Kidney (tissue), 14 donors: ENCODE measurements around the gene EPHA2. TPM values are rescaled to one million over a fixed set of nuclear protein-coding genes. Genes with fewer than 3 reads are reported as not detected.

Experiments
- DNase-seq, 5 donors: peaks; one replicate each; pipeline ENCODE4 v3.0.0-alpha.2; 2013 to 2020
- FAIRE-seq: peaks from 2 replicates; lab custom pipeline; 2012; peaks lifted over from hg19 to GRCh38; lab: Jason Lieb, UNC
- H3K27ac ChIP-seq, 2 donors: one replicate each; pipeline ENCODE4 v1.7.0; 2013; ENCODE audit warnings: low read depth in 2 of 2, low read length in 2 of 2, inconsistent platforms in 1 of 2
- H3K27me3 ChIP-seq: one replicate; pipeline ENCODE4 v1.7.1; 2013; ENCODE audit warnings: low read length, inconsistent platforms; ENCODE audit not compliant: control insufficient read depth, insufficient read depth
- H3K36me3 ChIP-seq, 3 donors: one replicate each; pipeline versions ENCODE4 v1.7.0 to v1.7.1; 2013; ENCODE audit warnings: low read length in 3 of 3, control low read depth in 1 of 3, inconsistent platforms in 1 of 3; ENCODE audit not compliant: insufficient read depth in 3 of 3, control insufficient read depth in 2 of 3
- H3K4me1 ChIP-seq, 3 donors: one replicate each; pipeline versions ENCODE4 v1.7.0 to v1.7.1; 2013; ENCODE audit warnings: low read length in 3 of 3, inconsistent platforms in 1 of 3, low read depth in 1 of 3; ENCODE audit not compliant: control insufficient read depth in 2 of 3, insufficient read depth in 2 of 3
- H3K4me3 ChIP-seq, 3 donors: one replicate each; pipeline versions ENCODE4 v1.7.0 to v1.8.1; 2013; ENCODE audit warnings: low read length in 3 of 3, control low read depth in 1 of 3, inconsistent platforms in 1 of 3
- H3K9ac ChIP-seq, 3 donors: one replicate each; pipeline versions ENCODE4 v1.7.0 to v1.7.1; 2013; ENCODE audit warnings: low read length in 3 of 3, control low read depth in 1 of 3, inconsistent platforms in 1 of 3
- H3K9me3 ChIP-seq, 3 donors: one replicate each; pipeline versions ENCODE4 v1.7.0 to v1.7.1; 2013; ENCODE audit warnings: low read length in 3 of 3, control low read depth in 1 of 3, inconsistent platforms in 1 of 3; ENCODE audit not compliant: control insufficient read depth in 2 of 3, insufficient read depth in 1 of 3
- intact Hi-C: fragments of 100-400 bp; cut with DNase I; formaldehyde crosslinking; loops from one replicate; pipeline ENCODE4 v1.11.1; 2022
- polyA plus RNA-seq: library from polyadenylated mRNA; stranded (reverse); fragments of 350-450 nt; fragmentation: Illumina TruSeq; extraction: RNeasy Lipid Tissue Mini Kit (QIAGEN cat#74804); gene quantifications from one replicate; pipeline ENCODE4 v1.2.3, GENCODE V29; 2014; ENCODE audit warnings: low read depth, low replicate concordance; ENCODE audit not compliant: insufficient read depth
- total RNA-seq: library from RNA; stranded (reverse); fragmentation: NEBNext Ultra II Directional; extraction: Animal tissue kit (Norgen Biotek cat#: 25700); gene quantifications from one replicate; pipeline ENCODE4 v1.2.1, GENCODE V29; 2021
- TF ChIP-seq, protein P1 (sequence below): IDR thresholded peaks from 3 replicates; pipeline ENCODE4 v1.5.1; 2012; ENCODE audit warnings: mild to moderate bottlenecking, moderate library complexity, borderline replicate concordance; ENCODE audit not compliant: insufficient read depth; ENCODE audit errors: extremely low read depth
- donor health status: control.
- donor health status: control.
- donor health status: control.
- donor health status: control.
- donor health status: control.
- donor health status: DM: yes; HTN: yes; CAD: no.
- donor health status: Normal renal cell carcinoma (clear cell type).

EPHA2 gene
- total and polyA plus RNA-seq, 2 donors from 2014 or later, result 5.5 to 34.2 TPM

DNA sequence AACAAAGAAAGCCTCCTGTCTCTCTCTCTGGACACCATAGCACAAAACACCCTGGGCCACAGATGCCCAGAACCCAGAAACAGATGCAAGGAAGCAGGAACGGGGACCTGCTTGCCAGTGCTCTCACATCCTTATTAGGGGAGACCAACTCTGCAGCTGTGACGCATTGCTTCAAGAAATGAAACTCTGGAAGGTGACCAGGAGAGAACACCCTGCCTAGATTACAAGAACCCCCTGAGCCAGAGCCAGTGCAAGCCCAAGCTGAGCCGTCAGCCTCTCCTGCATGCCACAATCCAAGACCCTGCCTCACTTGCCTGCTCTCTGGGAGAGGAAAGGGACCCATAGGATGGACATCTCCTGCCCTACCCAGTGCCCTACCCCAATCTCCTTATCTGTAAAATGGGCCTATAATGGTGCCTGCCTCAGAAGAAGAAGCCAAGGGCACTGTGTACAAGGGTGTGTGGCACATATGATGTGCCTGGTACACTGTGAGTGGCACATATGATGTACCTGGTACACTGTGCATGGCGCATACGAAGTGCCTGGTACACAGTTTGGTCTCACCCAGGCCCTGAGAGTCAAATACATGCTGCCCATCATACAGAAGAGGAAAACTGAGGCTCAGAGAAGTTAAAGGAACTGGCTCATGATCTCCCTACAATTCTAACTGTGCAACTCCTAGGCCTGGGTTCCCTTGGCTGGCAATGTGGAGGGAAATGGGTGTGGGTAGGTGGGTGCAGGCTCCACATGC lies 65.6 kb downstream of the EPHA2 start:
- Histone ChIP-seq H3K36me3 (no peaks in the 10 kb centered on the region), H3K4me3 (no peak overlapping the region), H3K4me1 (no peaks in the 10 kb centered on the region), H3K27me3 (no peaks in the 10 kb centered on the region), H3K9me3 (no peaks in the 10 kb centered on the region), H3K9ac (no peak overlapping the region), H3K27ac (no peak overlapping the region)
- TF ChIP-seq, protein P1, sequence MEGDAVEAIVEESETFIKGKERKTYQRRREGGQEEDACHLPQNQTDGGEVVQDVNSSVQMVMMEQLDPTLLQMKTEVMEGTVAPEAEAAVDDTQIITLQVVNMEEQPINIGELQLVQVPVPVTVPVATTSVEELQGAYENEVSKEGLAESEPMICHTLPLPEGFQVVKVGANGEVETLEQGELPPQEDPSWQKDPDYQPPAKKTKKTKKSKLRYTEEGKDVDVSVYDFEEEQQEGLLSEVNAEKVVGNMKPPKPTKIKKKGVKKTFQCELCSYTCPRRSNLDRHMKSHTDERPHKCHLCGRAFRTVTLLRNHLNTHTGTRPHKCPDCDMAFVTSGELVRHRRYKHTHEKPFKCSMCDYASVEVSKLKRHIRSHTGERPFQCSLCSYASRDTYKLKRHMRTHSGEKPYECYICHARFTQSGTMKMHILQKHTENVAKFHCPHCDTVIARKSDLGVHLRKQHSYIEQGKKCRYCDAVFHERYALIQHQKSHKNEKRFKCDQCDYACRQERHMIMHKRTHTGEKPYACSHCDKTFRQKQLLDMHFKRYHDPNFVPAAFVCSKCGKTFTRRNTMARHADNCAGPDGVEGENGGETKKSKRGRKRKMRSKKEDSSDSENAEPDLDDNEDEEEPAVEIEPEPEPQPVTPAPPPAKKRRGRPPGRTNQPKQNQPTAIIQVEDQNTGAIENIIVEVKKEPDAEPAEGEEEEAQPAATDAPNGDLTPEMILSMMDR, result no peak
- FAIRE-seq (no peak), DNase-seq (peak in 1 of 5 donors; percentile 30)
- intact Hi-C loops, result no loop called here

DNA sequence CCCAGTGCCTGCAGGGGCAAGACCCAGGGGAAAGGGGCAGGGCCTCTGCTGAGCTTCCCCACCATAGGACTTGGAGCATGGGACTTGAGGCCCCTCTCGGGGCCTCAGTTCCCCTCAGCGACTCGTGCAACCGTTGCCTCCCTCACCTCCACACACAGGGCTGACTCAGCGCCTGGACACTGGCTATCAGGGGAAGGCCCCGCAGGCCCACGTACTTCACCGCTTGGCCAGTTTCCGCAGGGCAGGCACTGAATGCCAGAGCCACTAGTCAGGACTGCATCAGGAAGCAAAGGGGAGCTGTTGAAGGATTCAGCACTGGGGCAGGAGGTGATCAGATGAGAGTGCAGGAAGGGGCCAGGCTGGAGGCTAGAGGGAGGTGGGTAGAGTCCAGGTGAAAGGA lies 66.9 kb downstream of the EPHA2 start:
- peak in 1 of 5 donors; percentile 87 for DNase-seq
- TF ChIP-seq, protein P1, result no peak
- Histone ChIP-seq H3K4me1 (no peaks in the 10 kb centered on the region), H3K27ac (no peak overlapping the region), H3K27me3 (no peaks in the 10 kb centered on the region), H3K4me3 (no peak overlapping the region), H3K9ac (no peak overlapping the region), H3K9me3 (no peaks in the 10 kb centered on the region), H3K36me3 (no peaks in the 10 kb centered on the region)
- FAIRE-seq, result no peak
- intact Hi-C loops, result loop anchor here (10.0 kb wide), 2 partner anchors 156 to 266 kb away; partner anchors contain the start of gene FBXO42

DNA sequence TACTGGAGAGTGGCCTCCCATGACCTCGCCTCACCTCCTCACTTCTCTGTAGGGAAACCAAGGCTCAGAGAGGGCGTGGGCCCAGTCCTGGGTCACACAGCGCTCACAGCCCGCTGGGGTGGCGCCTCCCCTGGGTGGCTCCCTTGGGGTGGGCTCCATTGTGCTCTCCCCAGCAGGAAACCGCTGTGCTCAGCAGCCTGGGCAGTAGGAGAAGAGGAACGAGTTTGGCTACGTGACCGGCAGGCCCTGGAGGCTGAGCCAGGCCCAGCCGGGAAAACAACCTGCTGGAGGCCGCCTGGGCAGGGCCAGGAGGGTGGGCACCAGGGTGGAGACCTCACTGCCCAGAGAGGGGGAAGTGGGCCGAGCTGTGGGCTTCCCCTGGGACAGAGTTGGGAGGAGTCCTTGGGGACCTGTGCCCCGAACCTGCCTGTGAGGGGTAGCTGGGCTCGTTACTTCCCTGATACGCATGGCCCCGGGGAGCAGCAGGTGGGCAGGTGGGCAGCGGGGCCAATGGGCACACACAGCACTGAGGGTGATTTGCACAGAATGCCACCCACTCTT lies 67.4 kb downstream of the EPHA2 start:
- no peak for FAIRE-seq
- H3K27ac ChIP-seq, result no peak overlapping the region
- H3K27me3 ChIP-seq, result no peaks in the 10 kb centered on the region
- TF ChIP-seq, protein P1, result no peak
- no peaks in the 10 kb centered on the region for H3K9me3 ChIP-seq
- intact Hi-C loops, result loop anchor here (10.0 kb wide), 2 partner anchors 156 to 266 kb away; partner anchors contain the start of gene FBXO42
- DNase-seq, result peak in 2 of 5 donors; percentile 38 to 78
- H3K4me1 ChIP-seq, result no peaks in the 10 kb centered on the region
- H3K9ac ChIP-seq, result no peak overlapping the region
- H3K36me3 ChIP-seq, result no peaks in the 10 kb centered on the region
- no peak overlapping the region for H3K4me3 ChIP-seq
